Type B pancreatic cell (in vitro differentiated cells): ENCODE measurements around the gene FREY1. TPM values are rescaled to one million over a fixed set of nuclear protein-coding genes. Genes with fewer than 3 reads are reported as not detected.

Source experiments
- DNase-seq: peaks from one replicate; pipeline ENCODE4 v3.0.0; 2021; ENCODE audit warnings: mixed read lengths; ENCODE audit not compliant: unreplicated experiment; ENCODE audit errors: extremely low spot score
- H3K27ac Mint-ChIP-seq: 2 replicates; pipeline ENCODE4 v1.8.0; 2021; ENCODE audit warnings: mild to moderate bottlenecking, mixed read lengths
- H3K27me3 Mint-ChIP-seq: 2 replicates; pipeline ENCODE4 v1.8.0; 2021; ENCODE audit warnings: mixed read lengths
- H3K36me3 Mint-ChIP-seq: 2 replicates; pipeline ENCODE4 v1.8.0; 2021; ENCODE audit warnings: mixed read lengths
- H3K4me1 Mint-ChIP-seq: one replicate; pipeline ENCODE4 v1.8.0; 2021; ENCODE audit warnings: mixed read lengths; ENCODE audit not compliant: unreplicated experiment
- H3K4me3 Mint-ChIP-seq: 2 replicates; pipeline ENCODE4 v1.8.0; 2021; ENCODE audit warnings: mild to moderate bottlenecking, mixed read lengths
- H3K9me3 Mint-ChIP-seq: 2 replicates; pipeline ENCODE4 v1.8.0; 2021; ENCODE audit warnings: mixed read lengths
- total RNA-seq: library from RNA; stranded (reverse); gene quantifications from 2 replicates; pipeline ENCODE4 v1.2.1, GENCODE V29; 2021; ENCODE audit warnings: low replicate concordance
- TF ChIP-seq, protein P1 (sequence below): fragments of 200-600 bp; sonication (generic); conservative IDR thresholded peaks from 2 replicates; pipeline ENCODE4 v1.5.0; 2021; ENCODE audit warnings: antibody characterized with exemption, mild to moderate bottlenecking

The FREY1 gene
- total RNA-seq, 1 donor from 2014 or later, result 1.4 TPM

DNA sequence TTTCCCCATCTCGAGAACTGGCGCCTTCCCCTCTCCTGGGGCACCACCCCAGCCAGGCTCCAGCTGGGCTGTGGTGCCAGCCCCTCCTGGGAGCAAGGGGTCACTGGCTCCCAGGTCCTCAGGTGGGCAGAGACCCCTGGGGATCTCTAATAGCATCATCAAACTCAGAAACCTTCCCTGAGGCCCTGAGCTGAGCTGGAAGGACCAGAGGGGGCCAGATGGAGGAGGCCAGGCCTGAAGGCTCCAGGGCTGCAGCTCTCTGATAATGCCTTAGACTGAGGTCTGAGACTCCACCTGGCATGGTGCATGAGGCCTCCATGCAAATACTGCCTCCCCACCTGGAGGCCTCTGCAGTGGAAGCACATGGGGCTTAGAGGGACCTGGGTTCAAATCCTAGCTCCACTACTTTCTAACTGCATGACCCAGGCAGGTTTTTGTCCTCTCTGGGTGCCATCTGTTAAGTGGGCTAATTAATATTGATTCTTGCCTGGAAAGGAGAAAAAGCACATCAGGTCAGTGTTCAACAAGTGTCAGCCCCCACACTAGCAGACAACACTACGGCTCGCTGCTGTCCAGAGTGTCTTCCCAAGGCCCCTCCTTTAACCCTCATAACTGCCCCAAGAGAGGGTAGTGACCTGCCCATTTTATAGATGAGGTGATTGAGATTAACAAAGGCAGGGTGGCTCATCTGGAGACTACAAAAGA is 20.1 kb downstream of the FREY1 start:
- Mint-ChIP-seq H3K27me3 (peaks cover 14% of the 10 kb centered on the region), H3K9me3 (no peaks in the 10 kb centered on the region), H3K4me3 (peak overlapping the region; percentile 63), H3K4me1 (peaks cover 3% of the 10 kb centered on the region), H3K36me3 (peaks cover 4% of the 10 kb centered on the region), H3K27ac (no peak overlapping the region)
- TF ChIP-seq, protein P1, sequence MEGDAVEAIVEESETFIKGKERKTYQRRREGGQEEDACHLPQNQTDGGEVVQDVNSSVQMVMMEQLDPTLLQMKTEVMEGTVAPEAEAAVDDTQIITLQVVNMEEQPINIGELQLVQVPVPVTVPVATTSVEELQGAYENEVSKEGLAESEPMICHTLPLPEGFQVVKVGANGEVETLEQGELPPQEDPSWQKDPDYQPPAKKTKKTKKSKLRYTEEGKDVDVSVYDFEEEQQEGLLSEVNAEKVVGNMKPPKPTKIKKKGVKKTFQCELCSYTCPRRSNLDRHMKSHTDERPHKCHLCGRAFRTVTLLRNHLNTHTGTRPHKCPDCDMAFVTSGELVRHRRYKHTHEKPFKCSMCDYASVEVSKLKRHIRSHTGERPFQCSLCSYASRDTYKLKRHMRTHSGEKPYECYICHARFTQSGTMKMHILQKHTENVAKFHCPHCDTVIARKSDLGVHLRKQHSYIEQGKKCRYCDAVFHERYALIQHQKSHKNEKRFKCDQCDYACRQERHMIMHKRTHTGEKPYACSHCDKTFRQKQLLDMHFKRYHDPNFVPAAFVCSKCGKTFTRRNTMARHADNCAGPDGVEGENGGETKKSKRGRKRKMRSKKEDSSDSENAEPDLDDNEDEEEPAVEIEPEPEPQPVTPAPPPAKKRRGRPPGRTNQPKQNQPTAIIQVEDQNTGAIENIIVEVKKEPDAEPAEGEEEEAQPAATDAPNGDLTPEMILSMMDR, result no peak
- no peak for DNase-seq

- no peak overlapping the region for H3K27ac Mint-ChIP-seq
- H3K9me3 Mint-ChIP-seq, result no peaks in the 10 kb centered on the region
- TF ChIP-seq, protein P1, result no peak
- peaks cover 3% of the 10 kb centered on the region for H3K4me1 Mint-ChIP-seq
- H3K4me3 Mint-ChIP-seq, result peak overlapping the region; percentile 63
- H3K36me3 Mint-ChIP-seq, result peaks cover 4% of the 10 kb centered on the region
- DNase-seq, result no peak
- H3K27me3 Mint-ChIP-seq, result peaks cover 14% of the 10 kb centered on the region
Observed at GRCh38 chr11:45885921-45886721, 20.9 kb downstream of the FREY1 start.

GRCh38 chr11:45885274-45885920 is 21.7 kb downstream of the FREY1 start, which contains the start of gene MAPK8IP1:
MAPK8IP1 (plus strand) TSS chr11:45885651; CDS start chr11:45885821, 170 bp downstream.
- no peak for DNase-seq
- Mint-ChIP-seq H3K27ac (no peak within 1 kb of the TSS), H3K4me1 (peaks cover 3% of the 10 kb centered on the region), H3K9me3 (no peaks in the 10 kb centered on the region), H3K36me3 (peaks cover 8% of the 10 kb centered on the region), H3K4me3 (peak within 1 kb of the TSS; percentile 83), H3K27me3 (peaks cover 14% of the 10 kb centered on the region)
- TF ChIP-seq, protein P1, result no peak

- TF ChIP-seq, protein P1, result no peak
- Mint-ChIP-seq H3K27me3 (peaks cover 14% of the 10 kb centered on the region), H3K27ac (no peak overlapping the region), H3K9me3 (no peaks in the 10 kb centered on the region), H3K4me1 (peaks cover 3% of the 10 kb centered on the region), H3K4me3 (peak overlapping the region; percentile 83), H3K36me3 (peaks cover 9% of the 10 kb centered on the region)
- DNase-seq, result no peak
Observed at GRCh38 chr11:45884596-45885185, 22.4 kb downstream of the FREY1 start.

DNA sequence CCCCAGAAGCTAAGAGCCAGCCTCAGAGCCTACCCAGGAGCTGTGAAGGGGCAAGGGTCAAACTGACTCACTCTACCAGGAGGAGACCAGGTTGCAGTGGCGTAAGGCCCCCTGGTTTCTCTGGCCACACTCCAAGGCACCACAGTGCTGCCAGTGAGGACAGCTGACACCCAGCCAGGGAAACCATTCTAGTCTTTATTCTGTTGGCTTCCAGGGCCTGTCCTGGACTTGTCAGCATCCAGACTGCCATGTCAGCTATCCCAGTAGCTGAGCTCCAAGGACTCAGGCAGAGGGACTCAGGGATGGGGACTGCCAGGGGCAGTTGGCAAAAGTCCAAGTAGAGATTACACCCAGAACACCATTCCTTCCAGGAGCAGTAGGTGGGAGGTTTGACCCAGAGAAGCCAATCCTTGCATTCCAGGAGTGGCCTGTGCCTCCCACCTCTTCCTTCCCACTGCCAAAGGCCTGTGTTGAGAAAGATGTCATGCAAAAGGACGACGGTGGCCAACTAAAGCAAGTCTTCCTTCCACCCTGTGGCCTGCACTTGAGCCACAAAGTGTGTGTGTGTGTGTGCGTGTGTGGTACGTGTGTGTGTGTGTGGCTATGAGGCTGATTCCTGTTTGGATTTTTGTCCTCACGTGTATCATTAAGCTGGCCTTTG is 25.2 kb downstream of the FREY1 start:
- no peak overlapping the region for H3K27ac Mint-ChIP-seq
- H3K4me3 Mint-ChIP-seq, result no peak overlapping the region
- H3K9me3 Mint-ChIP-seq, result no peaks in the 10 kb centered on the region
- H3K4me1 Mint-ChIP-seq, result peaks cover 3% of the 10 kb centered on the region
- H3K36me3 Mint-ChIP-seq, result peaks cover 9% of the 10 kb centered on the region
- DNase-seq, result no peak
- TF ChIP-seq, protein P1, result no peak
- H3K27me3 Mint-ChIP-seq, result peaks cover 8% of the 10 kb centered on the region
